Suprapubic skin (tissue), 4 donors: ENCODE data around the gene HEATR5A. TPM values are rescaled to one million over a fixed set of nuclear protein-coding genes. Genes with fewer than 3 reads are reported as not detected.

Experiments
- DNase-seq, 2 donors: peaks; one replicate each; pipeline ENCODE4 v3.0.0-alpha.2; 2019; ENCODE audit warnings: low spot score in 2 of 2
- H3K27ac ChIP-seq: fragments of 200-600 bp; sonication (generic); one replicate; pipeline ENCODE4 v1.5.1; 2019
- H3K27me3 ChIP-seq: fragments of 200-600 bp; sonication (generic); one replicate; pipeline ENCODE4 v1.5.1; 2019
- H3K36me3 ChIP-seq: fragments of 200-600 bp; sonication (generic); one replicate; pipeline ENCODE4 v1.5.1; 2019
- H3K4me1 ChIP-seq: fragments of 200-600 bp; sonication (generic); one replicate; pipeline ENCODE4 v1.5.1; 2019
- H3K4me3 ChIP-seq: fragments of 200-600 bp; sonication (generic); one replicate; pipeline ENCODE4 v1.5.1; 2019; ENCODE audit warnings: mild to moderate bottlenecking
- H3K9me3 ChIP-seq: fragments of 200-600 bp; sonication (generic); one replicate; pipeline ENCODE4 v1.5.1; 2019
- CTCF ChIP-seq, 2 donors: fragments of 200-600 bp in 1 of 2; fragments of 450-650 bp in 1 of 2; sonication (generic) in 1 of 2; IDR thresholded peaks; one replicate each; pipeline ENCODE4 v1.5.1; 2016 to 2019; ENCODE audit warnings: antibody characterized with exemption in 2 of 2, mild to moderate bottlenecking in 1 of 2, moderate library complexity in 1 of 2
- EP300 ChIP-seq: sonication (generic); formaldehyde crosslinking; IDR thresholded peaks from one replicate; pipeline ENCODE4 v1.6.1; 2017; ENCODE audit warnings: antibody characterized with exemption
- POLR2A ChIP-seq, 2 donors: fragments of 450-650 bp; IDR thresholded peaks; one replicate each; pipeline ENCODE4 v1.6.1; 2017; ENCODE audit warnings: antibody characterized with exemption in 2 of 2, mild to moderate bottlenecking in 2 of 2, moderate library complexity in 2 of 2
- POLR2AphosphoS5 ChIP-seq, 3 donors: sonication (generic); formaldehyde crosslinking; IDR thresholded peaks; one replicate each; pipeline ENCODE4 v1.6.1; 2017; ENCODE audit warnings: antibody characterized with exemption in 3 of 3
- WGBS: methylation state at CpG from one replicate; pipeline ENCODE4 v1.1.5; 2018; 5-methylcytosine and 5-hydroxymethylcytosine counted together
- total RNA-seq, 4 donors: library from RNA; depleted of rRNA; stranded (reverse); fragments of >200 nt; gene quantifications; one replicate each; pipeline ENCODE4 v1.1.0, GENCODE V29; 2016

Gene HEATR5A
- total RNA-seq, 4 donors from 2014 or later = 11.0 to 21.6 (median 14.0) TPM

GRCh38 chr14:31403707-31404106, 16.6 kb downstream of the HEATR5A start:
- H3K27me3 ChIP-seq = no peaks in the 10 kb centered on the region
- H3K36me3 ChIP-seq = peaks cover 13% of the 10 kb centered on the region
- H3K27ac ChIP-seq = no peak overlapping the region
- no peak for TF ChIP-seq EP300
- no peak for TF ChIP-seq POLR2AphosphoS5 (IDR thresholded peaks at IDR 0.05)
- no peak for TF ChIP-seq CTCF (IDR thresholded peaks at IDR 0.05)
- TF ChIP-seq POLR2A (IDR thresholded peaks at IDR 0.05) = no peak
- WGBS = 97% methylated on average over 3 of the region's 3 CpGs
- no peak overlapping the region for H3K4me3 ChIP-seq
- DNase-seq = no peak
- H3K9me3 ChIP-seq = no peaks in the 10 kb centered on the region
- peaks cover 2% of the 10 kb centered on the region for H3K4me1 ChIP-seq

GRCh38 chr14:31402764-31403439, 17.4 kb downstream of the HEATR5A start:
- DNase-seq = no peak
- WGBS = 54% methylated on average over 2 of the region's 2 CpGs
- Histone ChIP-seq H3K27me3 (no peaks in the 10 kb centered on the region), H3K9me3 (no peaks in the 10 kb centered on the region), H3K36me3 (peaks cover 21% of the 10 kb centered on the region), H3K4me3 (no peak overlapping the region), H3K27ac (no peak overlapping the region), H3K4me1 (peaks cover 2% of the 10 kb centered on the region)
- TF ChIP-seq CTCF (IDR thresholded peaks at IDR 0.05) (no peak), POLR2A (IDR thresholded peaks at IDR 0.05) (no peak), EP300 (no peak), POLR2AphosphoS5 (IDR thresholded peaks at IDR 0.05) (no peak)

GRCh38 chr14:31401369-31401932, 18.9 kb downstream of the HEATR5A start:
- no peak for TF ChIP-seq EP300
- no peak for TF ChIP-seq POLR2AphosphoS5 (IDR thresholded peaks at IDR 0.05)
- TF ChIP-seq POLR2A (IDR thresholded peaks at IDR 0.05) = no peak
- TF ChIP-seq CTCF (IDR thresholded peaks at IDR 0.05) = no peak
- no peaks in the 10 kb centered on the region for H3K9me3 ChIP-seq
- no peak overlapping the region for H3K27ac ChIP-seq
- no peak overlapping the region for H3K4me3 ChIP-seq
- H3K36me3 ChIP-seq = peaks cover 24% of the 10 kb centered on the region
- WGBS = 98% methylated on average over 3 of the region's 3 CpGs
- no peaks in the 10 kb centered on the region for H3K27me3 ChIP-seq
- DNase-seq = no peak
- H3K4me1 ChIP-seq = peaks cover 2% of the 10 kb centered on the region

- WGBS = 85% methylated on average over 5 of the region's 5 CpGs
- H3K36me3 ChIP-seq = peaks cover 32% of the 10 kb centered on the region
These were observed 20.2 kb downstream of the HEATR5A start for GRCh38 chr14:31400031-31400638.

More at GRCh38 chr14:31400031-31400638, 20.2 kb downstream of the HEATR5A start:
- peaks cover 2% of the 10 kb centered on the region for H3K4me1 ChIP-seq
- H3K9me3 ChIP-seq = no peaks in the 10 kb centered on the region
- TF ChIP-seq POLR2AphosphoS5 (IDR thresholded peaks at IDR 0.05) = no peak
- no peak for TF ChIP-seq POLR2A (IDR thresholded peaks at IDR 0.05)
- no peak for TF ChIP-seq CTCF (IDR thresholded peaks at IDR 0.05)
- no peak for TF ChIP-seq EP300
- no peak for DNase-seq
- H3K27ac ChIP-seq = no peak overlapping the region
- no peaks in the 10 kb centered on the region for H3K27me3 ChIP-seq
- no peak overlapping the region for H3K4me3 ChIP-seq
